NB4 (cell line): ENCODE measurements around the gene CWC25.
A peak's percentile ranks its signal among the peaks of the same experiment; 100 is the strongest.

Experiments
- DNase-seq: peaks from one replicate; pipeline ENCODE4 v3.0.0; 2010; ENCODE audit warnings: low read depth
- H3K4me3 ChIP-seq: one replicate; pipeline ENCODE4 v1.5.1; 2011; ENCODE audit warnings: mild to moderate bottlenecking, low read depth, low read length, moderate library complexity
- MAX ChIP-seq: IDR thresholded peaks from 2 replicates; pipeline ENCODE4 v1.6.1; 2011; ENCODE audit warnings: low read depth, low read length
- MYC ChIP-seq: IDR thresholded peaks from 2 replicates; pipeline ENCODE4 v1.6.1; 2011; ENCODE audit warnings: low read depth, low read length
- POLR2A ChIP-seq: IDR thresholded peaks from 2 replicates; pipeline ENCODE4 v1.6.1; 2011; ENCODE audit warnings: mild to moderate bottlenecking; ENCODE audit not compliant: insufficient read length; ENCODE audit errors: extremely low read depth
- TF ChIP-seq, protein P1 (sequence below): IDR thresholded peaks from one replicate; pipeline ENCODE4 v1.5.1; 2012; ENCODE audit warnings: low read depth, low read length

CWC25 gene

DNA sequence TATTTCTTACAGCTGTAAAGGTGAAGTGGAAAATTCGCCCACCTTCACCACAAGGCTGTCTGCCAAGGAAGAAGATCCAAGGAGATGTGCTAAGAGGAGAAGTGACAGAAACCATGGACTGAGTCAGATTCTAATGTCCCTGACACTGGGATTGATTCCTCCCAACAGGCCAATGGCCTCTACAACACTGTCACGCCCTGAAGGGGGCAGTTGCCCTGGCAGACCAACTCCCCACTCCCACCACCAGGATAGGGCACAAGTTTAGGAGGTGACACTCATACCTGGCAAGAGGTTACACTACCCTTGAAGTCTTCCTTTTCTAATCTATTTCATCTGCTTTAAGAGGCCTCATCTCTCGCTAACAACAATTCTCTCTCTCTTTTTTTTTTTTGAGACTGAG is 41.9 kb downstream of the CWC25 start:
- no peak overlapping the region for H3K4me3 ChIP-seq
- no peak for DNase-seq
- TF ChIP-seq MAX: no peak
- no peak for TF ChIP-seq MYC
- no peak for TF ChIP-seq POLR2A
- TF ChIP-seq, protein P1, sequence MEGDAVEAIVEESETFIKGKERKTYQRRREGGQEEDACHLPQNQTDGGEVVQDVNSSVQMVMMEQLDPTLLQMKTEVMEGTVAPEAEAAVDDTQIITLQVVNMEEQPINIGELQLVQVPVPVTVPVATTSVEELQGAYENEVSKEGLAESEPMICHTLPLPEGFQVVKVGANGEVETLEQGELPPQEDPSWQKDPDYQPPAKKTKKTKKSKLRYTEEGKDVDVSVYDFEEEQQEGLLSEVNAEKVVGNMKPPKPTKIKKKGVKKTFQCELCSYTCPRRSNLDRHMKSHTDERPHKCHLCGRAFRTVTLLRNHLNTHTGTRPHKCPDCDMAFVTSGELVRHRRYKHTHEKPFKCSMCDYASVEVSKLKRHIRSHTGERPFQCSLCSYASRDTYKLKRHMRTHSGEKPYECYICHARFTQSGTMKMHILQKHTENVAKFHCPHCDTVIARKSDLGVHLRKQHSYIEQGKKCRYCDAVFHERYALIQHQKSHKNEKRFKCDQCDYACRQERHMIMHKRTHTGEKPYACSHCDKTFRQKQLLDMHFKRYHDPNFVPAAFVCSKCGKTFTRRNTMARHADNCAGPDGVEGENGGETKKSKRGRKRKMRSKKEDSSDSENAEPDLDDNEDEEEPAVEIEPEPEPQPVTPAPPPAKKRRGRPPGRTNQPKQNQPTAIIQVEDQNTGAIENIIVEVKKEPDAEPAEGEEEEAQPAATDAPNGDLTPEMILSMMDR: no peak

GRCh38 chr17:38779965-38780752 is 45.0 kb downstream of the CWC25 start:
- DNase-seq: no peak
- H3K4me3 ChIP-seq: no peak overlapping the region
- no peak for TF ChIP-seq POLR2A
- no peak for TF ChIP-seq MAX
- no peak for TF ChIP-seq MYC
- TF ChIP-seq, protein P1: no peak

- no peak overlapping the region for H3K4me3 ChIP-seq
- TF ChIP-seq MAX (no peak), POLR2A (no peak), MYC (no peak)
- TF ChIP-seq, protein P1: no peak
- peak; percentile 61 for DNase-seq
Observed at GRCh38 chr17:38777641-38778250, 47.4 kb downstream of the CWC25 start.

GRCh38 chr17:38773258-38773657 is 51.9 kb downstream of the CWC25 start:
- no peak for DNase-seq
- TF ChIP-seq POLR2A (no peak), MYC (no peak), MAX (no peak)
- TF ChIP-seq, protein P1: no peak
- H3K4me3 ChIP-seq: no peak overlapping the region

- TF ChIP-seq POLR2A: no peak
- TF ChIP-seq MAX: no peak
- TF ChIP-seq MYC: no peak
- TF ChIP-seq, protein P1: no peak
- no peak overlapping the region for H3K4me3 ChIP-seq
- DNase-seq: no peak
Observed at GRCh38 chr17:38768417-38768816, 56.7 kb downstream of the CWC25 start.
